ENCODE data around the gene THRAP3.

The THRAP3 gene

DNA sequence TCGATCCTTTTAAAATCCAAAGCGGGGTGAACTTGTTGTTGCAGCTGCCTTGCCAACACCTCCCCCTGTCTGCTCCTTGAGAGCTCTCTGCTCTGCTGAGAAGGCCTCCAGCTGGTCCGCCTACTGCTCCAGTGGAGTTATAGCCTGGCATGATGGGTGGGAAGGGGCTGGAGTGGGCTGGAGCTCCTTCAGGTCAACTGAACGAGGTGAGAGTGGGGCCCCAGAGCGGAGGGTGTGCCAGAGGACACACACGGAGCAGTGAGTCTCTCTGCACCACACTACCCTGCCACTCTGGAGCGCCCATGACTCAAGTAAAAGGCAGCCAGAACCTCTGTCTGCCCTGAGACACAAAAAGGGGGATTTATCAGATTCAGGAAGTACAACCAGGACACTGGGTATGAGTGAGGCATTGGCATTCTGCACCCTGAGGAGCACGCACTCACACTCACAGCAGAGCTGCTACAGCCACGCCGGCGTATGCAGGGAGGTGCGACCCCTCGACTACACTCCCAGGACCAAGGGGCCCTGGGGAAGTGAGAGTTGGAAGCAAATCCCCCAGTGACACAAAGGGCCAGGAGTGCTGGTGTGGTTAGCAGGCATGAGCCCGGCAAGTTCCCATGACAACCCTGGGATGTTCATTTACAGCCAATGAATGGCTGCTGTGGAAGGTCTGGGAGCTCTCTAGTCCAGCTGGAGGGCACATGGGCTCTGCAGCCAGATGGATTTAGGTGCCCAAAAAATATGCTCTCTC is 127.2 kb downstream of the THRAP3 start:
- DNase-seq: peak in 15 of 51 donors; percentile 10 to 47 (median 24)

DNA sequence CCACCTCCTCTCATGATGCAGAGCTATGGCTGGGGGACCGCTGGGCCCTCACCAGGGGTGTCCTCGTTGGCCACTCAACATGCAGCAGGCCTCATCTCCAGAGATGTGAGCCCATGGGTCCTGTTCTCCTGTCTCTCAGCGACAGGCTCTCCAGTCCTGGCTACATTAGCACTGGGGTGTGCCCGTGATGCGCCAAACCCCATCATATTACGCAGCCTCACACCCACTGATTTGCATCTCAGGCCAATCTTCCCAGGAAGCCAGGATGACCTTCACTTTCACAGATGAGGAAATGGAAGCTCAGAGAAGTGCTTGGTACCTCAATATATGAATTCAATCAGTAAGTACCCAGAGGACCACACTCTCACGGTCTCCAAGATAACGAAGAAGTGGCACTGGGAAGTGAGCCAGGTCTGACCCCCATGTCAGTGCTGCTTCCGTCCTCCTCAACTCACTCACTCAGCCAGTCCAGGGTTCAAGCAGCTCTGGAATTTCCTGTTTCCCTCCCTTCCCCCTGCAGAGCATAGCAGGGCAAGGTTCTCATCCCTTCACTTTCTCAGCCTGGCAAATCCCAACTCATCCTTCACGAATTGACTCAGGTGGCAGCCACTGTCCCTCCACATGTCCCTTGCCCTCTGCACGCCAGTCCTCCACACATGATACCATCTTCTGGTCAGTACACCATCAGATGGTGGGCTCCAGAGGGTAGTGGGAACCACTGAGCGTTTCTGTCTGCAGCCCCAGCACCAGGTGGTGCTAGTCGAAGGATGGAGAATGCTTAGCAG is 128.1 kb downstream of the THRAP3 start:
- DNase-seq: no peak

- DNase-seq: no peak
These were observed 129.0 kb downstream of the THRAP3 start for GRCh38 chr1:36352910-36353878.

DNA sequence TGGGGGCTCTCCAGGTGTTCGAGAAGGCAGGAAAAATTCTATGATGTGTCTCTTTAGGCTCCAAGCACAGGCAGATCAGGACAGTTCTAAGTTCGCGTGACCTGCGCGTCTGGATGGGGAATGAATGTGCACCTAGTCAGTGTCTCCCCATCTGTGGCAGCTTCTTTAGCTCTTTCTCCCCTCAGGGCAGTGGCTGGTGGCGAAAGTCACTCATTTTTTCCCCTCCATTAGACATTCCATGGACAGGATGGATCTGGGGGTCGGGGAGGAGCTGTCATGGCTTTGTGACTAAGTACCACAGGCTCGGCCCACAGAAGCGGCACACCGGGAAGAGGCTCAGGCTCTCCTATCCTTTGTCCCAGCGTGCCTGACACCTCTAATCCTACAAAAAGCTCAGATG is 130.2 kb downstream of the THRAP3 start:
- DNase-seq: no peak
